HL-60/S4 treated with retinoic acid at 250 ng/mL for 4 days and 3 days (cell line): ENCODE data around the gene RTCA.
"Not testable (repeated sequence)": the region's sequence is repeated elsewhere in the genome, so short reads cannot be mapped to it uniquely, and the experiment has no call there.

Source experiments
- in situ Hi-C: fragments of 300-500 bp; cut with MboI; formaldehyde crosslinking; loops from 2 replicates; pipeline ENCODE4 v1.7.0; 2022; ENCODE audit warnings: low sequenced_read_pairs

The RTCA gene

DNA sequence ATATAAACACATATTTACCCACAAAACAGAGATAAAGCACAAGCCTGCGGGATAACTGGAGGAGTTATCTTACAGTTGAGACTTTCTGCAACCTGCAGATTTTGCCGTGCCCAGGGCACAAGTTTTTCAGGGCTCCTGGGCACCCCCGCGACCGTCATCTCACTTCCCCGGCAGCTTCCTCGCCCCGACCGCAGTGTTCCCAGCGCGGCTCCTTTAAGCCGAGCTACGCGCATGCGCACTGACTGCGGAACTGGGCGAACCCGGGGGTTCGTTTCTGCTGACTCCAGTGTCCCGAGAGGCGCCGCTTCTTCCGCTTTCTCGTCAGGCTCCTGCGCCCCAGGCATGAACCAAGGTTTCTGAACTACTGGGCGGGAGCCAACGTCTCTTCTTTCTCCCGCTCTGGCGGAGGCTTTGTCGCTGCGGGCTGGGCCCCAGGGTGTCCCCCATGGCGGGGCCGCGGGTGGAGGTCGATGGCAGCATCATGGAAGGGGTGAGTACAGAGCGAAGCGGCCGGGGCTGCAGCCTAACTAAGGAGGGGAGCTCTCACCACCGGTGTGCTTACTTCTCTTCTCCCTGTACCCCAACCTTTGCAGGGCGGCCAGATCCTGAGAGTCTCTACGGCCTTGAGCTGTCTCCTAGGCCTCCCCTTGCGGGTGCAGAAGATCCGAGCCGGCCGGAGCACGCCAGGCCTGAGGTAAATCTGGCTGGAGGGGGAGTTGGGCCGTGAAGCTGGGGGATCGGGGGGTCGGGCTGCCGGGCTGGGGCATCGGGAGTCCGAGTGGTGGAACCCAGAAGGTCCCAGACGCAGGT lies at the start of gene RTCA:
TSS of gene RTCA (plus strand) at position 286 of the 810 bp plus-strand sequence. CDS start at position 446, 160 bp downstream.
- in situ Hi-C loops: no loop called here

DNA sequence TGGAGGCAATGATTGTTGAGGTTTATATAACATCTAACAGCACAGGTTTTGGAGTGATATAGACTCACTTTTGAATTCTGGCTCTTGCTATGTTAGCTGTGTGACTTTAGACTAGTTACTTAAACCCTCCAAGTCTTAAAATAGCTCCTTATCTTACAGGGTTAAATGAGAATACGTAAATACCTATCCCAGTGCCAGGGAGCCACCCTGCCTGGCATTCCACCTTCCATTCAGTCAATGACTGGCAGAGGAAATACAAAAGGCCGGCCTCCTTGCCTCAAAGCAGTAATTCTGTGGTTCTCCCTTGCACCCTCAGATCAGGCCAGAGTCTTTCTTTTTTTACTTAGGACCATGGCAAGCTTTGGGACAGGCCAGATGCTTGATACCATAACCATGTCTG lies 48.2 kb upstream of the RTCA start:
- in situ Hi-C loops: no loop called here

- in situ Hi-C loops: no loop called here
These were observed 46.6 kb upstream of the RTCA start for GRCh38 chr1:100219457-100219856.

GRCh38 chr1:100219883-100220282 lies 46.1 kb upstream of the RTCA start:
- in situ Hi-C loops: no loop called here

DNA sequence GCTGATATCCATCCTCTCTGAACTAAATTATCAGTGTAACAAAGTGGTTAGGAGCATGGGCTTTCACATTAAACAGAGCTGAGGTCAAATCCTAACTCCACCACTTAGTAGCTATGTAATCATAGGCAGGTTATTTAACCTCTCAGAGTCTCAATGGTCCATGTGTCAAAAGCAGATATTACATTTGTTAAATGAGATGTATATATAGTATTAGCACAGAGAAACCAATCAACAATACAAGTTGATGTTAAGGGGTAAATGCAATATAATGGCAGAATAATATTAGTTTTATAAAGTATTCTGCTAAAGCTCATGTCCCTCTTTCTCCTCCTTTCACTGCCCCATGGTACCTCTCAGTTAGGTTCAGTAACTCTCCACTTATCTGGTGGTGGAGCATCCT lies 43.6 kb upstream of the RTCA start:
- in situ Hi-C loops: no loop called here

DNA sequence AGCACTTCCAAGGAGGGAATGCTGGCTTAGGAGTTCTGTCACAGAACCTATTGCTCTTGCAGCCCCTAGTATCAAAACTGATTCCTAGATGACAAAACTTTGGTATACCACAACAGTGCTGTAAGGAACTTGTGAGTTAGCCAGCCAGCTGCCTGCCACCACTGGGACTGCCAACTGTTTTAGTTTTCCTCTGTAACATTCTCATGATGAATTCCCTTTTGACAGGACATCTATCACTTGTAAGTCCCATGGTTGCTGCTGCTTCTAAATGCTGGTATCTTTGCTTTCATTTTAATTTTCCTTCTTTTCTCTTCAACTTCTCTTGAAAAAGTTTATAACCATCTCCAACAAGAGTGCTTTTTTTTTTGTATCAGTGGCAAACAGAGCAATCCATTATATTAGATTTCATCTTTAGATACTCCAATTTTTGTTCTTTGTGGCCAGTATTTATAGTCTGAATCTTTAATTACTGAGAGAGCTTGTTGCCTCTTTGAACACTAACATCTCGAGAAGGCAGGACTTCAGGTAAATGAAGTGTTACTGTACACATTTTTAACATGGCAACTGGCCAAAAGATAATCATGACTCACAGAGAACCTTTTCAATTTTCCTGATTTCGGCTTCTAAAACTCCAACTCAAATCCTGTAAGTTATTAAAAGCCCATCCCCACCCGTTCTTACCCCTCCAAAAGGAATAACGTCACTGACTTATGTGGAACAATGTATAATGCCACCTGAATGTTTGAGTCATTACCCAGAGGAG lies 36.2 kb upstream of the RTCA start:
- in situ Hi-C loops: no loop called here

DNA sequence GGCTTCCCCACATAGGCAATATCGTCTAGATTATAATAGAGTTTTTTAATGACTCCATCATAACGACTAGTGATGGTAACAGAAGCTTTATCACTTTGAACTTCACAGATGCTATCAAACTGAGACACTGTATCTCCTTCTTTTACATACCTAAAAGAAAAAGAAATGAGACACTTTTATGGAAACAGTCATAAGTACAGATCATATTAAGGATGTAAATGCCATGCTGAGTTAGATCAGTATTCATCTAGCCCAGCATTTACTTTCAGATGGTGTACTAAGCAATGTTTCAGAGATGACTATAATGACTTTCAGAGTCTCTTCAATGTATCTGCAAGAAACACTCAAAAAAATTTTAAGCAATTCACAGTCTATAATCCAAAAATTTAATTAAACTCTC lies 35.3 kb upstream of the RTCA start:
- in situ Hi-C loops: no loop called here

GRCh38 chr1:100231721-100232120 lies 34.3 kb upstream of the RTCA start:
- in situ Hi-C loops: no loop called here

DNA sequence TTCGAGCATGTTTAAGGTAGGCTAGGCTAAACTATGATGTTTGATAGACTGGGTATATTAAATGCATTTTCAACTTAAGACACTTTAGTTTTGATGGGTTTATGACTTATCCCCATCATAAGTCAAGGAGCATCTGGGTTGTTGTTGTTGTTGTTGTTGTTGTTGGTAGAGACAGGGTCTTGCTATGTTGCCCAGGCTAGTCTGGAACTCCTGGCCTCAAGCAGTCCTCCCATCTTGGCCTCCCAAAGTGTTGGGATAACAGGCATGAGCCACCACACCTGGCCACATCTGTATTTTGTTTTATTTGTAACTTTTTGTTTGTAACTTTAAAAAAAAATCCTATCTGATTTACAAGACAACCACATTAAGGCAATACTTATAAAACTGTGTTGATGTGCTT lies 33.9 kb upstream of the RTCA start:
- in situ Hi-C loops: no loop called here

- in situ Hi-C loops: not testable (repeated sequence)
These were observed 32.5 kb upstream of the RTCA start for GRCh38 chr1:100233566-100233965.

GRCh38 chr1:100234432-100234831 lies 31.6 kb upstream of the RTCA start:
- in situ Hi-C loops: no loop called here

DNA sequence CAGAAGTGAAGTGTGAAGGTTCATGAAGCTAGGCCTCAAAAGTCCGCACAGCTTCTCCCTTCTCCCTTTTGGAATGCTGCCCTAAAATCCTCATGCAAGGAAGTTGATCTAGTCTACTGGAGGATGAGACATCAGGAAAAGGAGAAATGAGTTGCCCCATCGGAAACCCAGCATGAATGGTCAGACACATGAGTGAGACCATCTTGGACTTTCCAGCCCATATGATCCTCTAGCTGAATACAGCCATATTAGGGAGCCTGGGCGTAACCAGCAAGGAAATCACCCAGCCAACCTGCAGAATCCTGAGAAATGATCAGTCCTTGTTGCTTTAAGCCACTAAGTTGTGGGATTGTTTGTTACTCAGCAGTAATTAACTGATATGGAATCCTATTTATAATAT lies 28.9 kb upstream of the RTCA start:
- in situ Hi-C loops: no loop called here

DNA sequence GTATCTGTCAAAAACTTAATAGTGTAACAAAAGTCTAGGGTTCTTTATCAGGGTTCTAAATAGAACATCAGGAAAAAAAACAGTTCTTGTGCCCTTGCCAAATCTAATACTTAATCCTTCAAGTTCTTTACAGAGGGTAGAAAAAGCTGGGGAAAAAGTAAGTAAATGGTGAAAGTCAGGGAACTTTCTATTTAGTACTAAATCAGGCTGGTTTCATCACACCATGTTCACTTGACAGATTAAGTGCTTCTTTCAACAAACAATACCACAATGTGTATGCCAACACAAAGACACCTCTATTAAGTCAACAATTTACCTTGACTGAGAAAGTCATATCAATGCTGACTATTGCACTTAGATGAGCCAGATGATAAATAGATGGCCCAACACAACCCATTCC lies 26.1 kb upstream of the RTCA start:
- in situ Hi-C loops: no loop called here

- in situ Hi-C loops: no loop called here
These were observed 25.4 kb upstream of the RTCA start for GRCh38 chr1:100240631-100241030.

GRCh38 chr1:100246738-100247137 lies 19.3 kb upstream of the RTCA start:
- in situ Hi-C loops: no loop called here

GRCh38 chr1:100249155-100249536 lies 16.9 kb upstream of the RTCA start:
- in situ Hi-C loops: no loop called here

DNA sequence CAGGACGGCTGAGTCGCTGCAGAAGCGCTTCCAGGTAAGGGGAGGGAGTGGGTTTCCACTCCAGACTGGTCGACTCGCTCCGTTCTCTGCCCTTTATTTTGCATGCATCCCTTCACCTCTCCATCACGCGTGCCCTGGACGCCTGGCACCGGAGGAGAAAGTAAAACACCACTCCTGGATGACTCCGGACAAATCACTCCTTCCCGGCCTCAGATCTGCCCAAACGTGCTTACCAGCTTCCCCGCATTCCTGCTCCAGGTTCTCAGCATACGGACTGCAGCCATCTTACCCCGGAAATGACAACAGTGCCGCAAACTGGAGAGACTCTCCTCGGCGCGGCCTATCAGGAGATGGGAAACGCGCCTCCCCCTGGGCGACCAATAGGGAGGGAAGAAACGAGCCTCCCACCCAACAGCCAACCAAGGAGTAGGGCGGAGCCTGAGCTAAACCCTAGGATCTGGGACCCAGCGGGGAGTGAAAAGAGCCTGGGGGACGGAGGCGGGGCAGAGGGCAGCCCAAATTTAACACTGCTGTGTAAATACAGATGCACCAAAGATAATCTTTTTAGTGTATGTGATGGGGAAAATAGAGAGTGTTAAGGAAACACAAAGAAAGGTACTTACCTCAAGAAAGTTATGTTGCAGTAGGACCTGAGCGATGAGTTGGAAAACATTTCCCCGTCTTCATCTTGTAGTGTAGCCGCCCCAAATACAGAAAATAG lies 16.3 kb upstream of the RTCA start, which contains the start of gene DBT:
TSS of gene DBT (minus strand) at position 298 of the 721 bp plus-strand sequence. CDS start at position 284, 14 bp downstream.
- in situ Hi-C loops: no loop called here

GRCh38 chr1:100250264-100250663 lies 15.8 kb upstream of the RTCA start:
- in situ Hi-C loops: no loop called here

DNA sequence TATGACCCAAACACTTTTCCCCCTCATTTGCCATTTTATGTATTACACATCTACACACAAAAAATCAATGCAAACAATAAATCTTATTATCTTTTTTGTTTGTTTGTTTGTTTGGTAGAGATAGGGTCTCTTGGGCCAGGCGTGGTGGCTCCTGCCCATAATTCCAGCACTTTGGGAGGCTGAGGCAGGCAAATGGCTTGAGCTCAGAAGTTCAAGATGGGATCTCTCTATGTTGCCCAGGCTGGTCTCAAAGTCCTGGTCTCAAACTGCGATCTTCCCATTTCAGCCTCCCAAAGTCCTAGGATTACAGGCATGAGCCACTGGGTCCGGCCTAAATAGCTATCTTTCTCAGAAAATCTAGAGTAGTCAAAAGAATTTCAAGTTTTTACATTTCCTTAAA lies 15.2 kb upstream of the RTCA start:
- in situ Hi-C loops: no loop called here

GRCh38 chr1:100252901-100253300 lies 13.1 kb upstream of the RTCA start:
- in situ Hi-C loops: no loop called here

GRCh38 chr1:100253552-100253951 lies 12.5 kb upstream of the RTCA start:
- in situ Hi-C loops: no loop called here

DNA sequence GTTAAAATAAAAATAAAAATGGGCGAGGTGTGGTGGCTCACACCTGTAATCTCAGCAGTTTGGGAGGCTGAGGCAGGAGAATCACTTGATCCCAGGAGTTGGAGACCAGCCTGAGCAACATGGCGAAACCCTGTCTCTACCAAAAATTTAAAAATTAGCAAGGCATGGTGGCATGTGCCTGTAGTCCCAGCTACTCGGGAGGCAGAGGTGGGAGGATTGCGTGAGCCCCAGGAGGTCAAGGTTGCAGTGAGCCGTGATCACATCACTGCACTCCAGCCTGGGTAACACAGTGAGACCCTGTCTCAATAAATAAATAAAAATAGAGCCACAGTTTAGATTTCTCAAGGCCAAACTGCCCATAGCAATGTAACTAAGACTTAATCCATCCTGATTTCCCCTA lies 9.7 kb upstream of the RTCA start:
- in situ Hi-C loops: not testable (repeated sequence)
